Vagina (tissue), 2 donors: ENCODE measurements around the gene RHEX. TPM values are rescaled to one million over a fixed set of nuclear protein-coding genes. Genes with fewer than 3 reads are reported as not detected.
A peak's percentile ranks its signal among the peaks of the same experiment; 100 is the strongest.

ENCODE experiments used
- DNase-seq, 2 donors: peaks; one replicate each; pipeline ENCODE4 v3.0.0-alpha.2; 2017; ENCODE audit errors: extremely low spot score in 2 of 2
- H3K27ac ChIP-seq: fragments of 200-600 bp; sonication (generic); one replicate; pipeline ENCODE4 v1.5.1; 2019
- H3K27me3 ChIP-seq: fragments of 200-600 bp; sonication (generic); one replicate; pipeline ENCODE4 v1.5.1; 2019
- H3K36me3 ChIP-seq, 2 donors: fragments of 200-600 bp; sonication (generic); one replicate each; pipeline ENCODE4 v1.5.1; 2017 to 2019
- H3K4me1 ChIP-seq: fragments of 200-600 bp; sonication (generic); one replicate; pipeline ENCODE4 v1.5.1; 2019
- H3K4me3 ChIP-seq, 2 donors: fragments of 200-600 bp; sonication (generic); 1 replicate in 1 of 2; 2 replicates in 1 of 2; pipeline ENCODE4 v1.5.1; 2016 to 2019
- H3K9me3 ChIP-seq: fragments of 200-600 bp; sonication (generic); one replicate; pipeline ENCODE4 v1.5.1; 2019
- POLR2A ChIP-seq, 2 donors: fragments of 450-650 bp; IDR thresholded peaks; one replicate each; pipeline ENCODE4 v1.6.1; 2017; ENCODE audit warnings: antibody characterized with exemption in 2 of 2, mild to moderate bottlenecking in 2 of 2, moderate library complexity in 2 of 2
- POLR2AphosphoS5 ChIP-seq, 2 donors: sonication (generic); formaldehyde crosslinking; IDR thresholded peaks; one replicate each; pipeline ENCODE4 v1.9.0; 2017; ENCODE audit warnings: antibody characterized with exemption in 2 of 2, mild to moderate bottlenecking in 2 of 2, low read depth in 1 of 2; ENCODE audit not compliant: insufficient read depth in 1 of 2
- intact Hi-C: fragments of 100-400 bp; cut with DNase I; formaldehyde crosslinking; loops from one replicate; pipeline ENCODE4 v1.15.1; 2023
- total RNA-seq: library from RNA; depleted of rRNA; stranded (reverse); fragments of >200 nt; gene quantifications from one replicate; pipeline ENCODE4 v1.2.3, GENCODE V29; 2016
- TF ChIP-seq, protein P1 (sequence below), 3 experiments: fragments of 450-650 bp in 2 of 3; fragments of 200-600 bp in 1 of 3; sonication (generic) in 1 of 3; IDR thresholded peaks; one replicate each; pipeline ENCODE4 v1.5.1; 2017 to 2019; ENCODE audit warnings: antibody characterized with exemption in 3 of 3, mild to moderate bottlenecking in 2 of 3, moderate library complexity in 2 of 3

Gene RHEX
- total RNA-seq, 1 donor from 2014 or later: 1.7 TPM

DNA sequence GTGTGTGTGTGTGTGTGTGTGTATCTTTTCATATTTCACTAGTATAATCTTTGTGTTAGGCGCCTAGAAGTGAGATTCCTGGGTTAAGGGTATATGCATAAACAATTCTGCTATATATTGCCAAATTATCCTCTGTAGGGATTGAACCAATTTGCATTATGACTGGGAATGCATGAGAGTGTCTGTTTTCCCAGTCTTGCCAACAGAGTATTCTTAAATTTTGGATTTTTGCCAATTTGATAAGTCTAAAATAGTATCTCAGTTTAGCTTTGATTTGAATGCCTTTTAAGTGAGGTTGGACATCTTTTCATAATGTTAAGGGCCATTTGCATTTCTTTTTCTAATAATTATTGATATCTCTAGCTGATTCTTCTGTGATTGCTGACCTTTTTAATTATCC, 72.4 kb downstream of the RHEX start:
- no peaks in the 10 kb centered on the region for H3K36me3 ChIP-seq
- no peak for DNase-seq
- no peaks in the 10 kb centered on the region for H3K9me3 ChIP-seq
- no peak overlapping the region for H3K4me3 ChIP-seq
- TF ChIP-seq, protein P1, sequence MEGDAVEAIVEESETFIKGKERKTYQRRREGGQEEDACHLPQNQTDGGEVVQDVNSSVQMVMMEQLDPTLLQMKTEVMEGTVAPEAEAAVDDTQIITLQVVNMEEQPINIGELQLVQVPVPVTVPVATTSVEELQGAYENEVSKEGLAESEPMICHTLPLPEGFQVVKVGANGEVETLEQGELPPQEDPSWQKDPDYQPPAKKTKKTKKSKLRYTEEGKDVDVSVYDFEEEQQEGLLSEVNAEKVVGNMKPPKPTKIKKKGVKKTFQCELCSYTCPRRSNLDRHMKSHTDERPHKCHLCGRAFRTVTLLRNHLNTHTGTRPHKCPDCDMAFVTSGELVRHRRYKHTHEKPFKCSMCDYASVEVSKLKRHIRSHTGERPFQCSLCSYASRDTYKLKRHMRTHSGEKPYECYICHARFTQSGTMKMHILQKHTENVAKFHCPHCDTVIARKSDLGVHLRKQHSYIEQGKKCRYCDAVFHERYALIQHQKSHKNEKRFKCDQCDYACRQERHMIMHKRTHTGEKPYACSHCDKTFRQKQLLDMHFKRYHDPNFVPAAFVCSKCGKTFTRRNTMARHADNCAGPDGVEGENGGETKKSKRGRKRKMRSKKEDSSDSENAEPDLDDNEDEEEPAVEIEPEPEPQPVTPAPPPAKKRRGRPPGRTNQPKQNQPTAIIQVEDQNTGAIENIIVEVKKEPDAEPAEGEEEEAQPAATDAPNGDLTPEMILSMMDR (IDR thresholded peaks at IDR 0.05): no peak
- no peak for TF ChIP-seq POLR2A (IDR thresholded peaks at IDR 0.05)
- no peak for TF ChIP-seq POLR2AphosphoS5 (IDR thresholded peaks at IDR 0.05; ENCODE audit: insufficient read depth in 1 of 2, low read depth in 1 of 2)
- no peaks in the 10 kb centered on the region for H3K27me3 ChIP-seq
- H3K27ac ChIP-seq: no peak overlapping the region
- intact Hi-C loops: no loop called here
- no peaks in the 10 kb centered on the region for H3K4me1 ChIP-seq

DNA sequence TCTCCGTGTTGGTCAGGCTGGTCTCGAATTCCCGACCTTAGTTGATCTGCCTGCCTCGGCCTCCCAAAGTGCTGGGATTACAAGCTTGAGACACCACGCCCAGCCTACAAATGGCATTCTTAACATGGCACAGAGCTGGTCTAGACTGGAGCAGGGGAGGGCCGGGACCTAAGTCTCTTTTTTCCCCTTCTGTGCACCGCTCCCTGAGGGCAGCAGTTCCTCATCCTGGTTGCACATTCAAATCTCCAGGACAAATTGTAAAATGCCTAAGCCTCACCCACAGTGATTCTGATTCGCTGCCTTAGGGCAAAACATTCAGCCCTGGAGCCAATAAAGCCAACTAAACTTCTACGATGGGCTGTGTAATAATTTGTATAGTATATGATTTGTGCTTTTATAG, 74.4 kb downstream of the RHEX start:
- no peaks in the 10 kb centered on the region for H3K27me3 ChIP-seq
- H3K36me3 ChIP-seq: no peaks in the 10 kb centered on the region
- H3K27ac ChIP-seq: no peak overlapping the region
- intact Hi-C loops: no loop called here
- no peak for TF ChIP-seq POLR2AphosphoS5 (IDR thresholded peaks at IDR 0.05; ENCODE audit: insufficient read depth in 1 of 2, low read depth in 1 of 2)
- no peak for TF ChIP-seq POLR2A (IDR thresholded peaks at IDR 0.05)
- TF ChIP-seq, protein P1 (IDR thresholded peaks at IDR 0.05): no peak
- H3K4me1 ChIP-seq: no peaks in the 10 kb centered on the region
- H3K9me3 ChIP-seq: no peaks in the 10 kb centered on the region
- peak in 1 of 2 donors; percentile 34 for DNase-seq
- no peak overlapping the region for H3K4me3 ChIP-seq

DNA sequence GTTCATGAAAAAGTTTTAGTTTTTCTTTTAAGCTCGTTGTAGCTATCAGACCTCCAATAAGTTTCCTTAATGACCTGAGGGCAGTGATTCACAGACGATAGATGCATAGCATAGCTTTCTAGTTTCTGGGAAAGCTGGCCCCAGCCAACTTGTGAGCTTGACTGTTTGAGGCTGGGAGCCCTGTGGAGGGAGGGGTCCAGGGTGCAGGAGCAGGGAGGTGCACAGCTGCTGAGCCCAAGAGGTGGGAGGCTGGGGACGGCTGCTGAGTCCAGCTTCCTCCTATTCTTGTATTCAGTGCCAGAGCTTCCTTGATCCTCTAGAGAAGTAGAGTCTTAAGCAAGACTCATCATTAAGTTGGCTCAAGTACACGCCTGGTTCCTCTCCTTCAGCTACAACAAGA, 75.2 kb downstream of the RHEX start:
- Histone ChIP-seq H3K4me1 (no peaks in the 10 kb centered on the region), H3K4me3 (no peak overlapping the region), H3K27ac (no peak overlapping the region), H3K36me3 (no peaks in the 10 kb centered on the region), H3K27me3 (no peaks in the 10 kb centered on the region), H3K9me3 (no peaks in the 10 kb centered on the region)
- TF ChIP-seq, protein P1 (IDR thresholded peaks at IDR 0.05): no peak
- TF ChIP-seq POLR2A (IDR thresholded peaks at IDR 0.05): no peak
- intact Hi-C loops: no loop called here
- DNase-seq: no peak

DNA sequence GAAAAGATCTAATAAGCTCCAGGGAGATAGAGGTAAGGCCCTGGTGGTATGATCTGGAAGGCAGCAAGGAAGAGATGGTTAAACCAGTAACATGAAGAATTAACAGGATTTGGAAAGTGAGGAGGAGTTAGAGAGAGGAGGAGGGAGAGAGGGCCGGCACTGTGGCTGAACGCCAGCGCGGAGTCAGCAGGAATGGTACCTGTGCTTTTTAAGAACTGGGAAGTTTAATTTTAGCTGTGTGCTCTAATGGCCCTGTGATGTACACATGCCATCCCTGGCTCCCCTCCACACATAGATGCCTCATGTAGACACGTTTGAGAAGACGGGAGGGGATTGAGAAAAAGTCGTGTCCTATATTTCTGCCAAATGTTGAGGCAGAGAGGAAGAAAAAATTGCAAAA, 78.1 kb downstream of the RHEX start:
- no peaks in the 10 kb centered on the region for H3K36me3 ChIP-seq
- TF ChIP-seq POLR2AphosphoS5 (IDR thresholded peaks at IDR 0.05; ENCODE audit: insufficient read depth in 1 of 2, low read depth in 1 of 2) (no peak), POLR2A (IDR thresholded peaks at IDR 0.05) (no peak)
- TF ChIP-seq, protein P1 (IDR thresholded peaks at IDR 0.05): no peak
- no peak overlapping the region for H3K27ac ChIP-seq
- no peak overlapping the region for H3K4me3 ChIP-seq
- H3K27me3 ChIP-seq: no peaks in the 10 kb centered on the region
- no peak for DNase-seq
- H3K9me3 ChIP-seq: no peaks in the 10 kb centered on the region
- no peaks in the 10 kb centered on the region for H3K4me1 ChIP-seq
- intact Hi-C loops: no loop called here

DNA sequence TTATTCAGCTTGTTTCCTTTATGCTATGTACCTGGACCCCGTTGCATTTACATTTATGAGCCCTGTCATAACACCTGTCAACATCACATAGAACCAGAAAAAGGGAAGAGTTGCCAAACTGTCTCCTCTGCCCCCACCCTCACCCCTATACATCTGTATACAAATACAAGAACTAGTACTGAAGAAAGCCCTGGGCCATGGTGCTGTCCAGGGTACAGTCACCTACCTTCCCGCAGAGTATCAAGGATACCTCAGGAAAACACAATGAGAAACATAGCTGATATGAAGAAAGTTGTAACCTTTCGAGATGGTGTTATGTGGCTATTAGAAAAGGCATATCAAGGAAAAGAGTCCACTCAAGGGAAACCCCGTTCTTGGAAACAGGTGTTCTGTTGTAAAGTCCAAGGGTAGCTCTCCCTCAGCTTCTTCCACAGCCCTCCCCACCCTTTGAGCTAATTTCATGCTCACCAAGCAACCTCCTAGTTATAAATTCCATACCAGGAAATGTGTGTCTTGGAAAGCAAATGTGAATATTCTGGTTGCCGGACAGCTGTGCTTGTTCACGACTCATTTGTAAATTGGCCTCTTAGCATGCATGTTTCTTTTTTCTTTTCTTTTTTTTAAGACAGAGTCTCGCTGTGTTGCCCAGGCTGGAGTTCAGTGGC, 80.9 kb downstream of the RHEX start:
- TF ChIP-seq, protein P1 (IDR thresholded peaks at IDR 0.05): no peak
- no peak for TF ChIP-seq POLR2A (IDR thresholded peaks at IDR 0.05)
- TF ChIP-seq POLR2AphosphoS5 (IDR thresholded peaks at IDR 0.05; ENCODE audit: insufficient read depth in 1 of 2, low read depth in 1 of 2): no peak

More for the DNA sequence above, 80.9 kb downstream of the RHEX start:
- Histone ChIP-seq H3K27me3 (no peaks in the 10 kb centered on the region), H3K4me3 (no peak overlapping the region), H3K9me3 (no peaks in the 10 kb centered on the region), H3K4me1 (no peaks in the 10 kb centered on the region), H3K27ac (no peak overlapping the region), H3K36me3 (no peaks in the 10 kb centered on the region)
- DNase-seq: no peak
- intact Hi-C loops: no loop called here
